ENCODE results near the gene SERPINI2.

DNA sequence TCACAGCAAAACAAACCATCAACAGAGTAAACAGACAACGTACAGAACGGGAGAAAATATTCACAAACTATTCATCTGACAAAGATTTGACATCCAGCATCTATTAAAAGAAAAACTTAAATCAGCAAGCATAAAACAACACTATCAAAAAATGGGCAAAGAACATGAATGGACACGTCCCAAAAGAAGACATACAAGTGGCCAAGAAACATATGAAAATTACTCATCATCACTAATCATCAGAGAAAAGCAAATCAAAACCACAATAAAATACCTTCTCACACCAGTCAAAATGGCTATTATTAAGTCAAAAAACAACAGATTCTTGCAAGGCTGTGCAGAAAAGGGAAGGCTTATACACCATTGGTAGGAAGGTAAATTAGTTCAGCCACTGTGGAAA lies 13.7 kb upstream of the SERPINI2 start:
- TF ChIP-seq YY1 (IDR thresholded peaks at IDR 0.05; ENCODE audit: insufficient read depth, insufficient read length), result no peak
- TF ChIP-seq SUZ12 (IDR thresholded peaks at IDR 0.05; ENCODE audit: extremely low read depth, insufficient read depth, insufficient read length), result no peak
- no peak for TF ChIP-seq ZNF274 (IDR thresholded peaks at IDR 0.05; ENCODE audit: low read depth, low read length)

All from NT2/D1 (cell line).